Activated naive CD4-positive, alpha-beta T cell treated with anti-CD3 and anti-CD28 coated beads, Interleukin-2, amount 50 U/mL, for 72 hours (primary cell): ENCODE measurements around the gene TENM4. TPM values are rescaled to one million over a fixed set of nuclear protein-coding genes. Genes with fewer than 3 reads are reported as not detected.

Experiments used
- ATAC-seq, 2 donors: fragments of 150-1000 bp; cut with Tn5 transposase; 2 replicates each; pipeline ENCODE4 v1.10.0; 2021; ENCODE audit warnings: mild to moderate bottlenecking in 2 of 2, moderate library complexity in 2 of 2
- DNase-seq, 2 donors: peaks; one replicate each; pipeline ENCODE4 v3.0.0; 2021 to 2022; ENCODE audit warnings: low spot score in 2 of 2
- H3K27ac Mint-ChIP-seq, 2 donors: one replicate each; pipeline ENCODE4 v1.8.0; 2022; ENCODE audit warnings: mild to moderate bottlenecking in 2 of 2, mixed read lengths in 2 of 2
- H3K36me3 Mint-ChIP-seq, 2 donors: one replicate each; pipeline ENCODE4 v1.8.0; 2022; ENCODE audit warnings: mixed read lengths in 2 of 2
- H3K9me3 Mint-ChIP-seq, 2 donors: one replicate each; pipeline ENCODE4 v1.8.0; 2022; ENCODE audit warnings: mixed read lengths in 2 of 2
- total RNA-seq, 2 donors: library from RNA; stranded (reverse); gene quantifications; one replicate each; pipeline ENCODE4 v1.2.3, GENCODE V29; 2022

The TENM4 gene
- total RNA-seq, 2 donors from 2014 or later = not detected

DNA sequence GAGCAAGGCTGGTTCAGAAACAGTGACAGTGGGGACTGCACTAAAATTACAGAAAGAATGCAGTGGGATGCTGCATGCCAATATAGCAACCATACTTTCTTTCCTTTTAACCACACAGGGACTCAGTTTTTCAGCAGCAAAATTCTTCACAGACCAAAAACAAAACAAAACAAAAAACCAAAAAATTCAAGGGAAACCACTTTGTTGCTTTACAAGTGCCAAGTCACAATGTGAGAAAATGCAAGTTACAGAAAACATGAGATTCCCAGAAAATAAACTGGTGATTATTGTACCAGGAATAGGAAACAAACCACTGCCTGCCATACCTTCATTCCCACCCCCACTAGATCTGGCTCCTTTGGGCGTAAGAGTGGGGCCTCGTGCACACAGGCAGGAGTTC is 52.6 kb downstream of the TENM4 start:
- H3K9me3 Mint-ChIP-seq = peaks cover 5 to 10% of the 10 kb centered on the region in 2 donors
- H3K36me3 Mint-ChIP-seq = no peaks in the 10 kb centered on the region
- H3K27ac Mint-ChIP-seq = no peak overlapping the region
- DNase-seq (no peak), ATAC-seq (no peak)

DNA sequence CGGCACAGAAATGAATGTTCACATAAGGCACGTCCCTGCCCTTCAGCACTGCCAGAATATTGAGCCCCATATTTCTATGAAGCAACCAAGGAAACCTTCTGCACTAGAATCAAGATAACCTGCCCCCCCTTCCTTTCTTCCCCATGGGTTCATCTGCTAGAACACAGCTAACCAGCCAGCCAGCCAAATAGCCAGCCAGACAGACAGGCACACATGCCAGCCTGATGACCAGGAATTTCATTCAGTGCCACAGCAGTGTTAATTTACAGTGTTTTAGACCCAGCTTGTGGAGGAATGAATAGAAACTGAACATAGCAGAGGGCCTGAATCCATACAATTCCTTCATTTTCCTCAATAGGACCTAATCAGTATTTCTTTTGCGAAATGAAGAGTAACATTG is 57.0 kb downstream of the TENM4 start:
- H3K9me3 Mint-ChIP-seq = peaks cover 5 to 10% of the 10 kb centered on the region in 2 donors
- no peak overlapping the region for H3K27ac Mint-ChIP-seq
- H3K36me3 Mint-ChIP-seq = no peaks in the 10 kb centered on the region
- ATAC-seq (no peak), DNase-seq (no peak)

DNA sequence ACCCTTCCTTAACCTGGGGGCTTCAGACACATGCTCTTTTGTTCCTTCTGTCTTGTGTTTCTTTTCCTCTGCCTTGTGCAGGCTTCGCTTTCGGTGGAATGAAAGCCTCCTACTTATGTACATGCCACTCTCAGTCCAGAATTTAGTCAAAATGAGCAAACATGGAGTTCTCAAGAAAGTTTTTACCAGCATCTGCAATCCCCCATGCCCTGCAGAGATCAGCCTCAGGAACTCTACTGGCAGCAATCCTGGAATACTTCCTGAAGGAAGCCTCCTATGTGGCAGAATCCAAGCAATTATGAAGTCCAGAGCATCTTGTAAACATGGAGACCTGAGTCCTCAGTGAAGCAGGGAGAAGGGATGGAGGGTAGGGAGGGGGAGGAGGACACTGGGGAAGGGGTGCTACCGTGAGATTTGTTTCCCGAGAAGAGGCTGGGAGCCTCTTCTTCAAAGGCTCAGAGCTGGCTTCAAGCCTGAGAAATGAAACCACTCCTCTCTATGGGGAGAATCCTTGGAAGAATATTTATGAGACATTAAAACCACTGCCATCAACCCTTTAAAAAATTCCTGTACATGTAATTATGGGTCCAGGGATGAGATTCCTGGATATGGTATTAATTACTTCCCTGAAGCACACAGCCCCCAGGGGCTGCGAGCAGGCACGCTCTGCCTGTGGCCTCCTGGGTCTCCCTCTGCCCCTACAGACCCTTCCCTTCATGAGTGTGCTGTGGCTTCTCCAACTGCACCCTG is 58.4 kb downstream of the TENM4 start:
- DNase-seq = no peak
- Mint-ChIP-seq H3K9me3 (peaks cover 0 to 5% of the 10 kb centered on the region in 2 donors), H3K27ac (no peak overlapping the region), H3K36me3 (no peaks in the 10 kb centered on the region)
- ATAC-seq = no peak

DNA sequence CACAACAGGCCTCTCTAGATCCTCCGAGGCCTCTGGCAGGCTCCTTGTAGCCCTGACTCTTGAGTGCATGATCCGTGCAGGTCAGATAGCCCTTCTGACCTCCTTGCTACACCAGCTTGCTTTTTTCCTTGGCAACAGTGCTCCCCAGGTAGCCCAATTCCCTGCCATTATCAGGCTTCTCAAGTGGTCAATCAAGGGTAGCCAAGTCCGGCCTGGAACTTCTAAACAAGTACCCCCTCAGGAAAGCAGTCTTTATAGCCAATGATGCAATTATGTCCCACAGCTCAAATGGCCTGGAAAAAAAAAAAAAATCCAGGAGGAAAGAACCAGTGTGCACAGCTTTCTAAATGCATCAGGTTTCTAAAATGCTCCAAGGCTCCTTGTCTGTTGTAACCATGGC is 59.8 kb downstream of the TENM4 start:
- ATAC-seq (no peak), DNase-seq (no peak)
- Mint-ChIP-seq H3K36me3 (no peaks in the 10 kb centered on the region), H3K9me3 (peaks cover 4 to 10% of the 10 kb centered on the region in 2 donors), H3K27ac (no peak overlapping the region)

DNA sequence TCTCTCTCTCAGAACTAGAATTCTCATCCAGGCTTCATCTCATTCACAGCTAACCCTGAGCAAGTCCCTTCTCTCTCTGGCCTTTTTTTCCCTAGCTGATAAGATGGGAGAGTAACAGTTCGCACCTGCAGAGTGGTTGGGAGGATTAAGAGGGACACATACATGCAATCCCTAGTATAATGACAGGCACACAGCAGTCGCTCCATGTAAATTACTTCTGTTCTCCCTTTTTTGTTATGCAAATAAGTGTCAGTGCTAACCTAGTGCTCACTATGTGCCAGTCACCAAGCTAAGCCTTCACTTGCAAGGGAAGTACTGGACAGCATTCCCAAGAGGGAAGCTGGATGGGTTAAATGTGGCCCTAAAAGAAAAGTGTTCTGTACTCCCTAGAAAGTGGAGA is 63.4 kb downstream of the TENM4 start:
- no peak for ATAC-seq
- H3K27ac Mint-ChIP-seq = no peak overlapping the region
- DNase-seq = no peak

DNA sequence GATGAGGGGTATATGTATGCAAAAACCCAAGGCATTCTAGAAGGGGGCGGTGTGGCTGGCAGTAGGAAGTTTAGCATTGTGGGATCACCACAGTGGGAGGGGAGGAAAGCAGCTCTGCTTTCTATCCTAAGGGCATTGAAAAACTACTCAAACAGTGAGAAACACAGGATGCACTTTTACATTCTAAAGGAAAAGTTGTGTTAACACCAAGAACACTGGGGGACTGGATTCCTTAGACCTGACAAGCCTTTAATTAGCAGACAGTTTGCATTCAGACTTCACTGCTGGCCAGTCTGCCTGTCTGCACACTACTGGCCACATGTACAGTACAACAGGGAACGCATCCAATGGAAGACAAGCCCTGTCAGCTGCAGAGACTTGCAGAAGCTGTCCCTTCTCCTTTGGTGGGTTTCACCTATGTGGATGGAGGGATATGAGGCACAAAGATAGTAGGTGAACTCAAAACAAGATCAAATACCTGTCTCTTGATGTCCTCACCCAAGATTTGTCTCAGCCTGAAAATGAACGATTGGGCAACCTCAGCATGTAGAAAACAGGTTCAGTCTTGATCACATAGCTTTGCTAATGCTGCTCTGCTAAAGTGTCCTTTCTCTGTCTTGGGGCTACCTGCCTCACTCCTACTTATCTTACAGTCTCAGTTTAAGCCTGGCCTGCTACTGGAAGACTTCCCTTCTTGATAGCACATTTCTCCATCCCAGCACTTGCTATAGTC is 64.8 kb downstream of the TENM4 start:
- ATAC-seq = no peak
- no peak for DNase-seq
- Mint-ChIP-seq H3K36me3 (no peaks in the 10 kb centered on the region), H3K9me3 (peaks cover 9 to 11% of the 10 kb centered on the region in 2 donors), H3K27ac (no peak overlapping the region)

More for the DNA sequence above, 63.4 kb downstream of the TENM4 start:
- Mint-ChIP-seq H3K36me3 (no peaks in the 10 kb centered on the region), H3K9me3 (peaks cover 9 to 11% of the 10 kb centered on the region in 2 donors)

DNA sequence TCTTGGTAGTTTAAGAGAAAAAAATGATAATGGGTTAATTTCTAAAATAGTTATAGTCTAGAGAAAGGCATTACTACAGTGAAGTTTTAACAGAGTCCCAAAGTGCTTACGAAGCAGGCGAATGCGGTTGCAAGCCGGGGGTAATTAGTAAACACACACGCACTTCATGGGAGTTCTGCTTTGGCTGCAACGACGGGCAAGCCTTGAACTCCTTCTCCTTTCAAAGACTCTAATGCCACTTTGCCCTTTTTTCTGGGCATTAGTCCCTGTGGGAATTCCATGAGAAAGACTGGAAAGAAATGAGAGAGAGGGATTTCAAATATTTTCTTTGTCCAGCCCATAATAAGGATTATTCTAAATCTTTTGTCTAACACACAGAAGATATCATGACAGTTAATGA is 66.1 kb downstream of the TENM4 start:
- H3K9me3 Mint-ChIP-seq = peaks cover 9 to 11% of the 10 kb centered on the region in 2 donors
- ATAC-seq (no peak), DNase-seq (no peak)
- no peaks in the 10 kb centered on the region for H3K36me3 Mint-ChIP-seq
- H3K27ac Mint-ChIP-seq = no peak overlapping the region

DNA sequence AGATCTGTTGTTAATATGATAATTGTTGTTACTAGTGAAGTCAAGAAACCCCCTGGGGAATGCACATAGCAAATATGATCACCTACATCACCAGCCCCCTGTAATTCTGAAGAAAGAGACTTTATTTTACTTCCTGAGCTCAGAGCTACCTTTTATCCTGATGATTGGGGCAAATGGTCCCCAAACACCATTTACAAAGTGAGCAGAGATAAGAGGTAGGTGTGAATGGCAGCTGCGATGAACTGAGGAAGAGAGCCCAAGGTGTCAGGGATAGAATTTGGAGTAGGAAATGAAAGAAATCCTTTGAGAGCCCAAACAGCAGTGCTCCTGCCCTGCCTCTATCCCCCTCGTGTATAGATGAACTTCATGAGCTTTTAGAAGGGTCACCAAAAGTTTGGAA is 69.1 kb downstream of the TENM4 start:
- DNase-seq = no peak
- no peak for ATAC-seq
- Mint-ChIP-seq H3K36me3 (no peaks in the 10 kb centered on the region), H3K9me3 (peaks cover 6 to 9% of the 10 kb centered on the region in 2 donors), H3K27ac (no peak overlapping the region)

DNA sequence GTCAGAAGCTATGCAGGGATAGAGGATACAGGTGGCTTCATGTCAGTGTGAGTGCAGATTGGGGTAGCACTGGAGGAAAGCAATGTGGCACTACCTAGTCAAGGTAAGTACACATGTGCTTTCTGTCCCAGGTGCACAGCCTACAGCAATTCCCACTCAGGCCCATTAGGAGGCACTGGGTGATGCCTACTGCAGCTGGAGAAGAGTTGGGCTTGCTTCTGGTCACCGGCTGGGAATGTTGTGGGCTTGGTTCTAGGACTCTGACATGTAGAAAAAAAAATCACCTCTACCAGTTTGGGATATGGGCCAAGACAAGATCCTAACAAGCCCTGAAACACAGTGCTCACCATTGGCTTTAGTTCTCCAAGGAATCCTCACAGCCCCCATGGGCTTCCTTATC is 69.7 kb downstream of the TENM4 start:
- H3K36me3 Mint-ChIP-seq = no peaks in the 10 kb centered on the region
- DNase-seq = no peak
- H3K27ac Mint-ChIP-seq = no peak overlapping the region
- ATAC-seq = no peak
- peaks cover 5 to 7% of the 10 kb centered on the region in 2 donors for H3K9me3 Mint-ChIP-seq

DNA sequence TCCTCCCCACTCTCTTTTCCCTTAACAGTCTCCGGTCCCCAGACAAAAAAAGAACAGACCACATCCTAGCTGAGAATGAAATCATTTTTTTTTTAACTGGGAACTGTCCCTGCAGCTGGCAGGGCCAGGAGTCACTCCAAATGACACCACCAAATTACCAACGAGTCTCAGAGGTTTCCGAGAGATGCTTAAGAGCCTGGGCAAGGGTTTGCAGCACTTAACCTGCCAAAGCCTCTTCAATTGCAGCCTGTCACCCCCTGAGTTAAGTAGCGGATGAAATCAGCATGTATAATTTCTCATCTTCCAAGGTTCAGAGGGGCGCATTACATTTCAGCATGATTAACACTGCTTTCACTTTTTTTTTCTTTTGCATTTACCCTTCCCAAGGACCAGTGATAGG is 71.8 kb downstream of the TENM4 start:
- H3K9me3 Mint-ChIP-seq = peaks cover 5 to 7% of the 10 kb centered on the region in 2 donors
- no peaks in the 10 kb centered on the region for H3K36me3 Mint-ChIP-seq
- H3K27ac Mint-ChIP-seq = no peak overlapping the region
- no peak for DNase-seq
- no peak for ATAC-seq

DNA sequence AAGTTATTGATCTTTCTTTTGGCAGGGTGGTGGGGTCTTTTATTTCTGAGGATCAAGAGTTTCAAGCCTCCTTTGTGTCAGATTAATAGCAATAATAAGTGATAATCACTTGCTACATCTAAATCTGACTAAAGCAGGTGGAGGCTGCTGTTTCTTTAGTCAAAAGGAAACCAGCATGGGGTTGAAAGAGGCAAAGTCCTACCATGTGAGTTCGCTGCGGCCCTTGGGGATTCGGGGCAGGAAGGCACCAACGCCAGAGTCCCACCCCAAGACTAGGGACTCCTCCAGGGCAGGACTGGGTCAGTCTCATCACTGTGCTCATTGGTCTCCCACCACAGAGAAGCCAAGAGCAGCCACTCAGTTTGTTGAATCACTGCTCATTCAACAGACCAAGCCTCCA is 73.0 kb downstream of the TENM4 start:
- H3K27ac Mint-ChIP-seq = no peak overlapping the region
- H3K9me3 Mint-ChIP-seq = peaks cover under 1 to 3% of the 10 kb centered on the region in 2 donors
- ATAC-seq (no peak), DNase-seq (no peak)
- H3K36me3 Mint-ChIP-seq = no peaks in the 10 kb centered on the region

DNA sequence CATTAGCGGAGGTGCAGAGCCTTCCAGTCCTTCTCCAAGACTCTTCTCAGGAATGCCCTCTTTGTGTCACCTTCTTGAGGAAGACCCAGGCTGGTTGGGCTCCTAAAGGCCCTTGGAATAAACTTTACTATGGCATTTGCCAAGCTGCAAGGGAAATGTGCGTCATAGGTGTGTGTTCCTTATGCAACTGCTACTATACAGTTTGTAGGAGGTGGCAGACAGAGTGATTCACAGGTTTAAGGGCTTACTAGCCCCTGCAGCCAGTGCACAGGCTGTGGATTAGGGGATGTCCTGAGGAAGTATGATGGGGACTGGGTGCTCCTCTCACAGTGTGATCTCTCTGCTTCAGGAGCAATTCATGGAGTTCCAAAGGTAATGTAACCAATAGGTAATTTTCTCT is 74.6 kb downstream of the TENM4 start:
- Mint-ChIP-seq H3K27ac (no peak overlapping the region), H3K36me3 (no peaks in the 10 kb centered on the region), H3K9me3 (no peaks in the 10 kb centered on the region)

DNA sequence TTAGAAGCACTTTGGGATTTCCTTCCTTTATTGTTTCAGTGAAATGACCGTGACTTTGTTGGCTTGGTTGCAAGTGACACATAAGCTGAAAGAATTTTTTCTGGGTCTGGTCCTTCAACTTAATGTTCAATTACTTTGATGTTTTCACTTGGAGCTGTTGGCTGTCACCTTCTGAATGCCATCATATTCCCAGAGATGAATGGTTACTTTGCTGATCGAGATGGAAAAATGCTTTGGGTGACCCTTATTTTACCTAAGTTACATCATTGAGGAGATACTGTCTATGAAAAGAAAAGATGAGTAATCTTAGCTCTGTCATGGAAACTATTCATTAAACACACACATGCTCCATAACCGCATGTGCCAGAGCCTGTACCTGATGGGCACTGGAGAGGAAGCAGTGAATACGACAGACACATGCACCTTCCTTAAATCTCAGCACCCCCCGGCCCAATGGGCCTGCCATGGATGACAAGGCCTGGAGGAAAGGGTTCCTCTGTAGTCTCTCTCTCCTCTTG is 76.9 kb downstream of the TENM4 start:
- H3K9me3 Mint-ChIP-seq = no peaks in the 10 kb centered on the region
- H3K36me3 Mint-ChIP-seq = no peaks in the 10 kb centered on the region
- no peak for DNase-seq
- ATAC-seq = no peak
- no peak overlapping the region for H3K27ac Mint-ChIP-seq

More for the DNA sequence above, 74.6 kb downstream of the TENM4 start:
- no peak for DNase-seq
- no peak for ATAC-seq

DNA sequence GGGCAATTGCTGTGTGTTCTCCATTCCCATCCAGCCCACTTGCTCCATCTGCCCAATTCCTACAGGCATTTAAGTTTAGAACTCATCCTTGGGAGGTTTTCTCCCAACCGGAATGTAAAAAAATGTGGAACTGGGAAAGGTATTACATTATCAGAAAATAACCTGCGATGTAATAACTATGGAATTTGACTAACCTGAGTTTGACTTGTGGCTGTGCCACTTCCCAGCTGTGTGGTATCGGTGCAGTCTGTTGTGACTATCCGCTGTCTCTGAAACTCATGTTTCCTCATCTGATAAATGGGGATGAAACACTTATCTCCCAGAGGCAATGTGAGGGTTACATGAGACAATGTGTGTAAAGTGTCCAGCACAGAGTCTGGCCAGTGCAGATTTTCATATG is 77.6 kb downstream of the TENM4 start:
- Mint-ChIP-seq H3K27ac (no peak overlapping the region), H3K36me3 (no peaks in the 10 kb centered on the region), H3K9me3 (no peaks in the 10 kb centered on the region)
- DNase-seq (no peak), ATAC-seq (no peak)

DNA sequence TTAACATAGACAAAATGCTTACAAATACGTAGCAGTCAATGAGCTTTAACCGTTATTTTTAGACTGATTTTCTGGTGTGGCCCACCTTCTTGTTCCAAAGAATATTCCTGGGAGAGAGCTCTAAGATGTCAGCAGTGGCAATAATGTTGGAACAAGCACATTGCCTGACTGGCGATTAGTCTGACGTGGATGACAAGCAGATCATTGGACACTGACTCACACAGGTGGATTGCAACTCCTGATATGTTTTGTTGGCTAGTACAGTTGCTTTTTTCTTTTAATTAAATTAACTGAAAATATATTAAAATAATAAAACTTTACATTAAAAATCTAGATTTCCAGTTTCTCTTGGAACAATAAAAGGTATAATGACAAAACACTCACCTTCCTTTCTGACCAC is 78.0 kb downstream of the TENM4 start:
- no peak for ATAC-seq
- Mint-ChIP-seq H3K9me3 (no peaks in the 10 kb centered on the region), H3K27ac (no peak overlapping the region), H3K36me3 (no peaks in the 10 kb centered on the region)
- no peak for DNase-seq

DNA sequence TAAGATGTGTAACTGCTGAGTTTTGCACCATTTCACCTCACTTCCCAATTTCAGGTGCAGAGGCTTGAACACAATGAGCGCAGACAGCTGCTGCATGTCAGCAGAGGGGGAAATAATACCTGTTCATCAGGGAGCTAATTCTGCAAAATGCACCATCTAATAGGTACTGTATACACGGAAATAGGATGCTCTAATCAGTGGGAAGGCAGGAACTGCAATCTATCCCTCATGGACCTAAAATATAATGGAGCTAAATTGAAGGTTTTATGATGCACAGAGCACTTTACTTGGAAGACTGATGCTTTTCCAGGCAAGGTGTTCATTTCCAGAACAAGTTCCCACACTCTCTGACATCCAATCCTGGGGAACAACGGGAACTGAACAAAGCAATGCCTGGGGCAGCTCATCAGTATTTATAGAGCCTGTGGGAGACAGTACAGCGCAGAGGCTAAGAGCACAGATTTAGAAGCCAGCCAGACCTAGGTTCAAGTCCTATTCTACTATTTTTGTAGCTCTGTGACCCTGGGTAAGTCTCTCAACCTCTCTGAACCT is 78.5 kb downstream of the TENM4 start:
- DNase-seq (no peak), ATAC-seq (no peak)
- H3K27ac Mint-ChIP-seq = no peak overlapping the region
- no peaks in the 10 kb centered on the region for H3K36me3 Mint-ChIP-seq
- H3K9me3 Mint-ChIP-seq = no peaks in the 10 kb centered on the region

DNA sequence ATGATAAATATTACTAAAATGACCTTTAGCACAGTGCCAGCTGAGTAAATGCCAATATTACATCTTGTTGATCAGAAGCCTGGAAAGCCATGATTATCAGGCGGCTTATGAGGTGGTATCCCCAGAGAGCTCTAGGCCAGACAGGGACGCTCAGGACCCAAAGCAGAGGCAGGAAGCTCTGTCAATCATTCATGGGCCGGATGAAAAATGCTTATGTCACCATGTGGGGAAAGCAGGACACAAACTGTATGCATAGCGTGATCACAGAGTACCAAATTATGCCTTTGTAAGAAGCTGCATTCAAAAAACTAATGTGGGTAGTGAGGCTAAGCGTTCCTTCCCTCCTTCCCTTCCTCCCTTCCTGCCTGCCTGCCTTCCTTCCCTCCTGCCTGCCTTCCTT is 82.6 kb downstream of the TENM4 start:
- Mint-ChIP-seq H3K27ac (no peak overlapping the region), H3K36me3 (no peaks in the 10 kb centered on the region), H3K9me3 (no peaks in the 10 kb centered on the region)
- ATAC-seq (no peak), DNase-seq (no peak)
